ENCODE measurements around the gene ITPR1.

DNA sequence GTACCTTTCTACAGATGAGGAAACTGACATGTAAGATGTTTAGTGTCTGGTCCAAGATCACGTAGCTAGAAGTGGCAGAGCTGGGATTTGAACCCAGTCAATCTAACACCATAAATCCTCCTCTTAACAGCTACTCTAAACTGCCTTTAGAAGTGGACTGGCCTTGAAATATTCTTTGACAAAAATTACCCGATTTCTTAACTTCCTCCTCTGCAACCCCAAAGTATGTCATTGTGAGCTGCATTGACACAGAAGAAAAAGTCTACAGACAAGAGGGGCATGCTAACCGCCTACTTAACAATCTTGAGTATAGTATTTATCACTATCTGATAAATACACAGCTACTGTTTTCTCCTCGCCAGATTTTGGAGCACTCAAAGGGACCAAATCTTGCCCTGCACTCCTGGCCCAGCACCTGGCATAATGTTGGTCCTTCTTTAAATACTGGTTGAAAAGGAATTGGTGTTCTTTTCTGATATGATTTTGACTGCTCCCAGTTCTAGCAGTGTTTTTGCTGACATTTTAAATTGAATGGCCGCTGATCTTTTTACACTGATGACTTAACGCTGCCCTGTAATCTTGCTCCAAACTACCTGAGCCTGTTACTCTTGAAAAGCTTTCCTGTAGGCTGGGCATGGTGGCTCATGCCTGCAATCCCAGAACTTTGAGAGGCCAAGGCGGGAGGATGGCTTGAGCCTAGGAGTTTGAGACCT lies 36.9 kb downstream of the ITPR1 start:
- TF ChIP-seq, protein P1, sequence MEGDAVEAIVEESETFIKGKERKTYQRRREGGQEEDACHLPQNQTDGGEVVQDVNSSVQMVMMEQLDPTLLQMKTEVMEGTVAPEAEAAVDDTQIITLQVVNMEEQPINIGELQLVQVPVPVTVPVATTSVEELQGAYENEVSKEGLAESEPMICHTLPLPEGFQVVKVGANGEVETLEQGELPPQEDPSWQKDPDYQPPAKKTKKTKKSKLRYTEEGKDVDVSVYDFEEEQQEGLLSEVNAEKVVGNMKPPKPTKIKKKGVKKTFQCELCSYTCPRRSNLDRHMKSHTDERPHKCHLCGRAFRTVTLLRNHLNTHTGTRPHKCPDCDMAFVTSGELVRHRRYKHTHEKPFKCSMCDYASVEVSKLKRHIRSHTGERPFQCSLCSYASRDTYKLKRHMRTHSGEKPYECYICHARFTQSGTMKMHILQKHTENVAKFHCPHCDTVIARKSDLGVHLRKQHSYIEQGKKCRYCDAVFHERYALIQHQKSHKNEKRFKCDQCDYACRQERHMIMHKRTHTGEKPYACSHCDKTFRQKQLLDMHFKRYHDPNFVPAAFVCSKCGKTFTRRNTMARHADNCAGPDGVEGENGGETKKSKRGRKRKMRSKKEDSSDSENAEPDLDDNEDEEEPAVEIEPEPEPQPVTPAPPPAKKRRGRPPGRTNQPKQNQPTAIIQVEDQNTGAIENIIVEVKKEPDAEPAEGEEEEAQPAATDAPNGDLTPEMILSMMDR (IDR thresholded peaks at IDR 0.05), result no peak
- no peak for TF ChIP-seq POLR2A (IDR thresholded peaks at IDR 0.05)
